Chondrocyte (in vitro differentiated cells): Measurements from ENCODE around the gene SORCS1. TPM values are rescaled to one million over a fixed set of nuclear protein-coding genes. Genes with fewer than 3 reads are reported as not detected.
A peak's percentile ranks its signal among the peaks of the same experiment; 100 is the strongest.

ENCODE experiments used
- DNase-seq: peaks from one replicate; pipeline ENCODE4 v3.0.0; 2021; ENCODE audit warnings: mixed read lengths, low spot score
- H3K27ac Mint-ChIP-seq: one replicate; pipeline ENCODE4 v1.8.0; 2021; ENCODE audit warnings: mild to moderate bottlenecking, moderate library complexity, mixed read lengths; ENCODE audit not compliant: unreplicated experiment
- H3K27me3 Mint-ChIP-seq: 2 replicates; pipeline ENCODE4 v1.8.0; 2021; ENCODE audit warnings: low read depth, mixed read lengths
- H3K36me3 Mint-ChIP-seq: 2 replicates; pipeline ENCODE4 v1.8.0; 2021; ENCODE audit warnings: low read depth, mixed read lengths
- H3K4me1 Mint-ChIP-seq: 2 replicates; pipeline ENCODE4 v1.8.0; 2021; ENCODE audit warnings: low read depth, mild to moderate bottlenecking, mixed read lengths
- H3K4me3 Mint-ChIP-seq: one replicate; pipeline ENCODE4 v1.8.0; 2021; ENCODE audit warnings: mild to moderate bottlenecking, moderate library complexity, mixed read lengths; ENCODE audit not compliant: unreplicated experiment
- H3K9me3 Mint-ChIP-seq: 2 replicates; pipeline ENCODE4 v1.8.0; 2021; ENCODE audit warnings: low read depth, mixed read lengths
- total RNA-seq: library from RNA; stranded (reverse); gene quantifications from 3 replicates; pipeline ENCODE4 v1.2.1, GENCODE V29; 2021
- TF ChIP-seq, protein P1 (sequence below): fragments of 200-600 bp; sonication (generic); IDR thresholded peaks from 2 replicates; pipeline ENCODE4 v1.5.0; 2021; ENCODE audit warnings: antibody characterized with exemption, mild to moderate bottlenecking, moderate library complexity

The SORCS1 gene
- total RNA-seq, 1 donor from 2014 or later, result not detected

DNA sequence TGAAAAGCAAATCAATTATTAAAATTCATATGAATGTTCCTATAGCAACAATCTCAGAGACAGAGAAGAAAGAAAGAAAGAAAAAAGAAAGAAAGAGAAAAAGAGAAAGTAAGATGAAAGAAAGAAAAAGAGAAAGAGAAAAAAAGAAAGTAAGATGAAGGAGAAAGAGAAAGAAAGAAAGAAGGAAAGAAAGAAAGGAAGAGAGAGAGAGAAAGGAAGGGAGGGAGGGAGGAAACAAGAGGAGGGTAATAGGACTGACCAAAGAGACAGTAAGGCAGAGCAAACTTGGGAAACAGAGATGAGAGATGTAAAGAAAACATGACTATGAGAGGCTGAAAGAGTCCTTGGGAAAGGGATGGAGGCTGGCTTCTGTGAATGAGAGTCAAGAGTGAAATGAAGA, 458.4 kb downstream of the SORCS1 start:
- DNase-seq, result no peak
- Mint-ChIP-seq H3K36me3 (no peaks in the 10 kb centered on the region), H3K27ac (no peak overlapping the region), H3K4me1 (no peaks in the 10 kb centered on the region), H3K4me3 (no peak overlapping the region), H3K27me3 (peaks cover 17% of the 10 kb centered on the region), H3K9me3 (no peaks in the 10 kb centered on the region)
- TF ChIP-seq, protein P1, sequence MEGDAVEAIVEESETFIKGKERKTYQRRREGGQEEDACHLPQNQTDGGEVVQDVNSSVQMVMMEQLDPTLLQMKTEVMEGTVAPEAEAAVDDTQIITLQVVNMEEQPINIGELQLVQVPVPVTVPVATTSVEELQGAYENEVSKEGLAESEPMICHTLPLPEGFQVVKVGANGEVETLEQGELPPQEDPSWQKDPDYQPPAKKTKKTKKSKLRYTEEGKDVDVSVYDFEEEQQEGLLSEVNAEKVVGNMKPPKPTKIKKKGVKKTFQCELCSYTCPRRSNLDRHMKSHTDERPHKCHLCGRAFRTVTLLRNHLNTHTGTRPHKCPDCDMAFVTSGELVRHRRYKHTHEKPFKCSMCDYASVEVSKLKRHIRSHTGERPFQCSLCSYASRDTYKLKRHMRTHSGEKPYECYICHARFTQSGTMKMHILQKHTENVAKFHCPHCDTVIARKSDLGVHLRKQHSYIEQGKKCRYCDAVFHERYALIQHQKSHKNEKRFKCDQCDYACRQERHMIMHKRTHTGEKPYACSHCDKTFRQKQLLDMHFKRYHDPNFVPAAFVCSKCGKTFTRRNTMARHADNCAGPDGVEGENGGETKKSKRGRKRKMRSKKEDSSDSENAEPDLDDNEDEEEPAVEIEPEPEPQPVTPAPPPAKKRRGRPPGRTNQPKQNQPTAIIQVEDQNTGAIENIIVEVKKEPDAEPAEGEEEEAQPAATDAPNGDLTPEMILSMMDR, result no peak

DNA sequence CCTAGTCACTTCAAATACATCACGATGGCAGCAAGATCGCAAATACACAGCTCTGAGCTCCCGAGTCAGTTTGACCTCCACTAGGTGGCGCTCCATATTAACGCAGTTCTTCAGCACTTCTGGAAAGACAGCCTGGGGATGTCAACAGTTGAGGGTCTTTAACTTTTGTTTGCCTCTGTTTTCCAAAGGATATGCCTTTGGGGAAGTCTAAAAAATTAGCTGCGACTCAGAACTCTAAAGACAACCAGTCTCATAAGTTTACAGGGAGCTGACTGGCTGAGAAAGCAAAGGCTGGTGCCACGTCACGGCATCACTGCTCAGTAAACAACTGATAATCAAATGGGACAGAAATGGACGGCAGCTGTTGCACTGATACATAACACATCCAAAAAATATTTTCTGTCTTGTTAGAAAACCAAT, 458.8 kb downstream of the SORCS1 start:
- no peaks in the 10 kb centered on the region for H3K36me3 Mint-ChIP-seq
- H3K4me1 Mint-ChIP-seq, result no peaks in the 10 kb centered on the region
- TF ChIP-seq, protein P1, result peak; percentile 85
- peaks cover 17% of the 10 kb centered on the region for H3K27me3 Mint-ChIP-seq
- no peak for DNase-seq
- H3K27ac Mint-ChIP-seq, result no peak overlapping the region
- H3K9me3 Mint-ChIP-seq, result no peaks in the 10 kb centered on the region
- H3K4me3 Mint-ChIP-seq, result no peak overlapping the region

DNA sequence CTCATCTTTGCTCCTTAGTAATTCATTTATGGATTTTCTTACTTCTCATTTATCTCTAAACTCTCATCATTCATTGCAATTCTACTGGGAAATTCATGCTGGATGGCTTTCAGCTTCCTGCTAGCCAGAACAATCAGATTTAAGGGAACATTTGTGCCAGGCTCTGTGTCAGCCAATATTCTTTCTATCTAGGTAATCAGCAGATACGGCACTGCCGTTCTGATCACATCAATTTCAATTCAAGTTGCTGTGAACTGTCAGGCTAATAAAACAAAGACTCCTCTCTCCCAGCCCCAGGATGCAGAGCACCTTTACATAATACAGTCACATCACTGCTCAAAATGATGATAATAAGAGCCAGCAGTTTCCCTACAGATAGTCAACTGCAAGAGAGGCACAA, 468.3 kb downstream of the SORCS1 start:
- H3K27me3 Mint-ChIP-seq, result peaks cover 14% of the 10 kb centered on the region
- H3K36me3 Mint-ChIP-seq, result no peaks in the 10 kb centered on the region
- H3K9me3 Mint-ChIP-seq, result no peaks in the 10 kb centered on the region
- no peak overlapping the region for H3K27ac Mint-ChIP-seq
- H3K4me1 Mint-ChIP-seq, result no peaks in the 10 kb centered on the region
- no peak overlapping the region for H3K4me3 Mint-ChIP-seq
- TF ChIP-seq, protein P1, result no peak
- DNase-seq, result no peak

DNA sequence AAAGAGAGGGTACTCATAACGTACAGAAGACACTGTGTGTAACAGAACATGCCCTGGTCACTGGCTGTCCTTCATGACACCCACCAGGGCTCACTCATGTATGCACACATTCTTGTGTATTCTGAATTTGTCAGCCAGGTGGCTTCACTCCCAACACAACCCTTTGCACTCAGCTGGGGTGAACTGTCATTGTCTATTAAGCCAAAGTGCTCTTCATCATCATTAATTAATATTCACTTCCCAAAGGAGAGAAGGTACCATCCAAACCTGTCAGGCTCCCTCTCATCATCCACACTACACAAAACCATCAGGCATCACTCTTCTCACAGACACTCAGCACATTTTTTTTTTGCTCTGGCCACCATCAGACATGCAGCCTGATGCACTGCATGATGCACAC, 469.8 kb downstream of the SORCS1 start:
- Mint-ChIP-seq H3K27me3 (peaks cover 10% of the 10 kb centered on the region), H3K4me3 (no peak overlapping the region), H3K9me3 (no peaks in the 10 kb centered on the region), H3K36me3 (no peaks in the 10 kb centered on the region), H3K27ac (no peak overlapping the region), H3K4me1 (no peaks in the 10 kb centered on the region)
- no peak for DNase-seq
- TF ChIP-seq, protein P1, result no peak

DNA sequence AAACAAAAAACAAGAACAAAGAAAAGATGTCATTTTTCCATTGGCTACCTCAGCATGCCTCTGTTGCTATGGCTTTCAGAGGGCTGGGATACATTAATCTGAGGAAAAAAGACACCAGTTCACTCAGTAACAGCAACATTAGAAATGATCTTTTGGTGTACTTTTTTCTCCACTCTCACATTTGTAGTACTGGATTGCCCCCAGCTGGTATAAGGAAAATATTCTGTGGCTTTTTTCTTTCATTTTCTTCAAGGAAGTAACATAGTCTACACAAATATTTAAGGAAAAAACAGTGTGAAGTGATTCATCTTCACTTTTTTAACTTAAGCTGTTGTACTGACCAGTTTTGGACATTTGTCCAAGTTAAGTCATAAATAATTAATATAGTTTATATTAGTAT, 482.3 kb downstream of the SORCS1 start:
- Mint-ChIP-seq H3K36me3 (no peaks in the 10 kb centered on the region), H3K27ac (no peak overlapping the region), H3K4me1 (no peaks in the 10 kb centered on the region), H3K9me3 (no peaks in the 10 kb centered on the region), H3K4me3 (no peak overlapping the region), H3K27me3 (no peaks in the 10 kb centered on the region)
- DNase-seq, result no peak
- TF ChIP-seq, protein P1, result peak; percentile 45
